HEK293 (cell line): ENCODE data around the gene RIPOR3.

Experiments
- CTCF ChIA-PET: fragments of 350-600 bp; formaldehyde crosslinking; extraction: SDS; loops from one replicate; lab custom pipeline; 2021; ENCODE audit warnings: antibody characterized with exemption; lab: Yijun Ruan, JAX
- POLR2A ChIA-PET: fragments of 300-600 bp; formaldehyde crosslinking; extraction: SDS; loops from one replicate; lab custom pipeline; 2020; ENCODE audit warnings: antibody characterized with exemption, inconsistent platforms; lab: Yijun Ruan, JAX
- H3K27ac ChIP-seq: fragments of 200-500 bp; sonication (Bioruptor generic); 2 replicates; pipeline ENCODE4 v1.5.1; 2014; ENCODE audit warnings: low read depth, low read length, control low read depth, inconsistent platforms; ENCODE audit errors: extremely low read depth
- H3K36me3 ChIP-seq, 2 experiments: fragments of 200-500 bp in 1 of 2; sonication (Bioruptor generic) in 1 of 2; 1 replicate in 1 of 2; 2 replicates in 1 of 2; pipeline ENCODE4 v1.5.1; 2014 to 2017; ENCODE audit warnings: inconsistent platforms in 2 of 2, low read length in 2 of 2; ENCODE audit not compliant: control insufficient read depth in 2 of 2, insufficient read depth in 1 of 2
- H3K4me1 ChIP-seq: fragments of 200-500 bp; sonication (Bioruptor generic); 2 replicates; pipeline ENCODE4 v1.5.1; 2014; ENCODE audit warnings: mild to moderate bottlenecking, low read length, inconsistent platforms; ENCODE audit not compliant: control insufficient read depth, insufficient read depth
- H3K4me3 ChIP-seq: 2 replicates; pipeline ENCODE4 v1.5.1; 2011; ENCODE audit warnings: low read depth, mild to moderate bottlenecking, control low read depth, low read length, moderate library complexity
- H3K9me3 ChIP-seq: fragments of 200-500 bp; sonication (Bioruptor generic); 2 replicates; pipeline ENCODE4 v1.5.1; 2014; ENCODE audit warnings: low read depth, low read length, inconsistent platforms; ENCODE audit not compliant: control insufficient read depth, insufficient read depth
- IKZF3 ChIP-seq: fragments of 450-650 bp; IDR thresholded peaks from 2 replicates; pipeline ENCODE4 v1.5.0; 2018; ENCODE audit warnings: missing biosample characterization, mild to moderate bottlenecking, missing genetic modification characterization, moderate library complexity
- KLF1 ChIP-seq: fragments of 450-650 bp; formaldehyde crosslinking; IDR thresholded peaks from 2 replicates; pipeline ENCODE4 v1.5.1; 2016; ENCODE audit warnings: missing biosample characterization, missing genetic modification characterization
- MYNN ChIP-seq: fragments of 450-650 bp; formaldehyde crosslinking; IDR thresholded peaks from 2 replicates; pipeline ENCODE4 v1.5.1; 2016; ENCODE audit warnings: missing biosample characterization, missing genetic modification characterization, borderline replicate concordance
- SP2 ChIP-seq: fragments of 450-650 bp; formaldehyde crosslinking; IDR thresholded peaks from 2 replicates; pipeline ENCODE4 v1.5.1; 2016; ENCODE audit warnings: missing biosample characterization, missing genetic modification characterization
- YY2 ChIP-seq: fragments of 450-650 bp; formaldehyde crosslinking; IDR thresholded peaks from 2 replicates; pipeline ENCODE4 v1.5.1; 2016; ENCODE audit warnings: missing biosample characterization, missing genetic modification characterization
- ZBTB44 ChIP-seq: fragments of 450-650 bp; IDR thresholded peaks from 2 replicates; pipeline ENCODE4 v1.5.1; 2018; ENCODE audit warnings: missing biosample characterization, mild to moderate bottlenecking, missing genetic modification characterization
- ZBTB6 ChIP-seq: fragments of 450-650 bp; formaldehyde crosslinking; IDR thresholded peaks from 2 replicates; pipeline ENCODE4 v1.5.1; 2017; ENCODE audit warnings: missing biosample characterization, missing genetic modification characterization
- ZEB2 ChIP-seq: fragments of 450-650 bp; formaldehyde crosslinking; IDR thresholded peaks from 2 replicates; pipeline ENCODE4 v1.5.1; 2016; ENCODE audit warnings: missing biosample characterization, missing genetic modification characterization
- ZNF112 ChIP-seq: fragments of 450-650 bp; formaldehyde crosslinking; IDR thresholded peaks from 2 replicates; pipeline ENCODE4 v1.5.0; 2017; ENCODE audit warnings: missing biosample characterization, missing genetic modification characterization
- ZNF121 ChIP-seq: fragments of 450-650 bp; formaldehyde crosslinking; IDR thresholded peaks from 2 replicates; pipeline ENCODE4 v1.5.1; 2016; ENCODE audit warnings: missing biosample characterization, missing genetic modification characterization
- ZNF175 ChIP-seq: fragments of 450-650 bp; formaldehyde crosslinking; IDR thresholded peaks from 2 replicates; pipeline ENCODE4 v1.5.1; 2016; ENCODE audit warnings: missing biosample characterization, missing genetic modification characterization
- ZNF2 ChIP-seq: fragments of 450-650 bp; formaldehyde crosslinking; IDR thresholded peaks from 2 replicates; pipeline ENCODE4 v1.5.1; 2016; ENCODE audit warnings: missing biosample characterization, missing genetic modification characterization
- ZNF558 ChIP-seq: fragments of 450-650 bp; formaldehyde crosslinking; IDR thresholded peaks from 2 replicates; pipeline ENCODE4 v1.5.1; 2016; ENCODE audit warnings: missing biosample characterization, missing genetic modification characterization
- ZNF629 ChIP-seq: fragments of 450-650 bp; formaldehyde crosslinking; IDR thresholded peaks from 2 replicates; pipeline ENCODE4 v1.5.1; 2017; ENCODE audit warnings: missing biosample characterization, missing genetic modification characterization
- ZNF768 ChIP-seq: fragments of 450-650 bp; formaldehyde crosslinking; IDR thresholded peaks from 2 replicates; pipeline ENCODE4 v1.5.1; 2018; ENCODE audit warnings: missing biosample characterization, mild to moderate bottlenecking, missing genetic modification characterization
- TF ChIP-seq, protein P1 (sequence below): fragments of 450-650 bp; formaldehyde crosslinking; IDR thresholded peaks from 2 replicates; pipeline ENCODE4 v1.5.1; 2016; ENCODE audit warnings: missing biosample characterization, missing genetic modification characterization, borderline replicate concordance

RIPOR3 gene

DNA sequence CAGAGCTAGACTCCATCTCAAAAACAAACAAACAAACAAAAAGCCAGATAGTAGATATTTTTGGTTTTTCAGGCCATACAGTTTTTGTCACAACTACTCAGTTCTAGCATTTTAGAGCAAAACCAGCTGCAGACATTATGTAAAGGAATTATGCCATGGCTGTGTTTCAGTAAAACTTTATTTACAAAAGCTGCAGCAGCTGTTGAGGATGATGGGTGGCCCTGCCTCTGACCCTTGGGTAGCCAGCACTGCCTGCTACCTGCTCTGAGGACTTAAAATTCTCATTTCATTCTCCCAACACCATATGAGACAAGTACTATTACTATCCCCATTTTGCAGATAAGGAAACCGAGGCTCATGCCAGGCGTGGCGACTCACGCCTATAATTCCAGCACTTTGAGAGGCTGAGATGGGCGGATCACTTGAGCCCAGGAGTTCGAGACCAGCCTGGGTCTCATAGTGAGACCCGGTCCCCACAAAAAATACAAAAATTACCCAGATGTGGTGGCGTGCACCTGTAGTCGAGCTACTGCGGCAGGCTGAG lies 56.3 kb downstream of the RIPOR3 start:
- Histone ChIP-seq H3K36me3 (no peaks in the 10 kb centered on the region), H3K4me1 (peaks cover 4% of the 10 kb centered on the region), H3K27ac (no peak overlapping the region), H3K4me3 (no peak overlapping the region), H3K9me3 (no peaks in the 10 kb centered on the region)
- CTCF ChIA-PET, result interaction anchor here (0.6 to 3.4 kb wide), 23 partner anchors 9 to 451 kb away, joined by 3 to 34 read pairs (median 5); no protein-coding TSS in a partner anchor
- TF ChIP-seq MYNN (no peak), SP2 (tag by site-specific recombination) (no peak)
- POLR2A ChIA-PET, result interaction anchor here (1.4 to 1.5 kb wide), 3 partner anchors 9 to 156 kb away, joined by 3 to 5 read pairs (median 3); partner anchors contain the start of gene PTPN1

DNA sequence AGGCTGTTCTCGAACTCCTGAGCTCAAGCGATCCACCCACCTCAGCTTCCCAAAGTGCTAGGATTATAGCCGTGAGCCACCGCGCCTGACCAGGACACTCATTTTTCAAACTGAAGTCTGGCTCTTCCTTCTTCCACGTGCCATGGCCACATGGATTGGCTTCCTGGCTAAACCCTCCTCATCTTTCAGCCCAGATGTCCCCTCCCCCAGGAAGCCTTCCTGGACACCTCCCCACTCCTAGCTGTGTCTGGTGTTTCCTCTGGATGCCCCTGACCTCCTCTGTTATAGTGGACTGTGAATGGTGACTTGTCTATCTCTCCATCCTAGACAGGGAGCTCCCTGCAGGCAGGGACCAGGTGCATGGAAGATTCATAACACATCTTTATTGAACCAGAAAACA lies 57.2 kb downstream of the RIPOR3 start:
- TF ChIP-seq ZNF175 (tag by site-specific recombination) (no peak), SP2 (tag by site-specific recombination) (peak; percentile 19; the same call in 1 of the 2 replicates)
- H3K4me3 ChIP-seq, result no peak overlapping the region
- peaks cover 4% of the 10 kb centered on the region for H3K4me1 ChIP-seq
- no peaks in the 10 kb centered on the region for H3K36me3 ChIP-seq
- H3K27ac ChIP-seq, result no peak overlapping the region
- CTCF ChIA-PET, result interaction anchor here (0.8 to 3.4 kb wide), 5 partner anchors 8 to 111 kb away, joined by 3 to 34 read pairs (median 10); no protein-coding TSS in a partner anchor
- no peaks in the 10 kb centered on the region for H3K9me3 ChIP-seq
- POLR2A ChIA-PET, result no interaction called here

- Histone ChIP-seq H3K36me3 (no peaks in the 10 kb centered on the region), H3K27ac (no peak overlapping the region), H3K4me3 (no peak overlapping the region), H3K9me3 (no peaks in the 10 kb centered on the region), H3K4me1 (peaks cover 4% of the 10 kb centered on the region)
- CTCF ChIA-PET, result interaction anchor here (0.7 to 2.8 kb wide), 3 partner anchors 12 to 161 kb away, joined by 3 to 30 read pairs (median 3); partner anchors contain the start of gene BCAS4
- POLR2A ChIA-PET, result no interaction called here
- TF ChIP-seq, protein P1, sequence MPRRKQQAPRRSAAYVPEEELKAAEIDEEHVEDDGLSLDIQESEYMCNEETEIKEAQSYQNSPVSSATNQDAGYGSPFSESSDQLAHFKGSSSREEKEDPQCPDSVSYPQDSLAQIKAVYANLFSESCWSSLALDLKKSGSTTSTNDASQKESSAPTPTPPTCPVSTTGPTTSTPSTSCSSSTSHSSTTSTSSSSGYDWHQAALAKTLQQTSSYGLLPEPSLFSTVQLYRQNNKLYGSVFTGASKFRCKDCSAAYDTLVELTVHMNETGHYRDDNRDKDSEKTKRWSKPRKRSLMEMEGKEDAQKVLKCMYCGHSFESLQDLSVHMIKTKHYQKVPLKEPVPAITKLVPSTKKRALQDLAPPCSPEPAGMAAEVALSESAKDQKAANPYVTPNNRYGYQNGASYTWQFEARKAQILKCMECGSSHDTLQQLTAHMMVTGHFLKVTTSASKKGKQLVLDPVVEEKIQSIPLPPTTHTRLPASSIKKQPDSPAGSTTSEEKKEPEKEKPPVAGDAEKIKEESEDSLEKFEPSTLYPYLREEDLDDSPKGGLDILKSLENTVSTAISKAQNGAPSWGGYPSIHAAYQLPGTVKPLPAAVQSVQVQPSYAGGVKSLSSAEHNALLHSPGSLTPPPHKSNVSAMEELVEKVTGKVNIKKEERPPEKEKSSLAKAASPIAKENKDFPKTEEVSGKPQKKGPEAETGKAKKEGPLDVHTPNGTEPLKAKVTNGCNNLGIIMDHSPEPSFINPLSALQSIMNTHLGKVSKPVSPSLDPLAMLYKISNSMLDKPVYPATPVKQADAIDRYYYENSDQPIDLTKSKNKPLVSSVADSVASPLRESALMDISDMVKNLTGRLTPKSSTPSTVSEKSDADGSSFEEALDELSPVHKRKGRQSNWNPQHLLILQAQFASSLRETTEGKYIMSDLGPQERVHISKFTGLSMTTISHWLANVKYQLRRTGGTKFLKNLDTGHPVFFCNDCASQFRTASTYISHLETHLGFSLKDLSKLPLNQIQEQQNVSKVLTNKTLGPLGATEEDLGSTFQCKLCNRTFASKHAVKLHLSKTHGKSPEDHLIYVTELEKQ, result no peak
- no peak for TF ChIP-seq KLF1 (tag by site-specific recombination)
- TF ChIP-seq ZNF558 (tag by site-specific recombination), result no peak
- TF ChIP-seq ZNF112 (tag by site-specific recombination), result peak; percentile 80
- no peak for TF ChIP-seq YY2 (tag by site-specific recombination)
- no peak for TF ChIP-seq ZNF629
- TF ChIP-seq IKZF3 (tag by site-specific recombination), result no peak
- no peak for TF ChIP-seq ZNF2 (tag by site-specific recombination)
- TF ChIP-seq ZEB2 (tag by site-specific recombination), result no peak
- TF ChIP-seq ZBTB44 (tag by site-specific recombination), result no peak
- peak; percentile 18; the same call in 1 of the 2 replicates for TF ChIP-seq ZBTB6 (tag by site-specific recombination)
- no peak for TF ChIP-seq ZNF121 (tag by site-specific recombination)
- no peak for TF ChIP-seq ZNF768 (tag by site-specific recombination)
Observed at GRCh38 chr20:50633361-50633760, 58.0 kb downstream of the RIPOR3 start.
